Neuronal stem cell (in vitro differentiated cells): ENCODE measurements around the gene PRKAA2.

Experiments used
- DNase-seq: peaks from one replicate; pipeline ENCODE4 v3.0.0-alpha.2; 2013; ENCODE audit warnings: low spot score
- H2AFZ ChIP-seq: one replicate; pipeline ENCODE4 v1.6.1; 2013; ENCODE audit warnings: mild to moderate bottlenecking, low read length, inconsistent platforms
- H2AK5ac ChIP-seq: 2 replicates; pipeline ENCODE4 v1.6.1; 2013; ENCODE audit warnings: low read depth, mild to moderate bottlenecking, inconsistent platforms, low read length, moderate library complexity, mixed read lengths
- H2BK120ac ChIP-seq: 2 replicates; pipeline ENCODE4 v1.6.1; 2013; ENCODE audit warnings: low read depth, mild to moderate bottlenecking, inconsistent platforms, low read length, moderate library complexity, mixed read lengths
- H2BK12ac ChIP-seq: one replicate; pipeline ENCODE4 v1.6.1; 2013; ENCODE audit warnings: low read length, inconsistent platforms
- H2BK15ac ChIP-seq: 2 replicates; pipeline ENCODE4 v1.6.1; 2013; ENCODE audit warnings: mild to moderate bottlenecking, low read length, inconsistent platforms, mixed read lengths
- H2BK5ac ChIP-seq: one replicate; pipeline ENCODE4 v1.6.1; 2013; ENCODE audit warnings: inconsistent platforms, mild to moderate bottlenecking, low read length, moderate library complexity
- H3K14ac ChIP-seq: one replicate; pipeline ENCODE4 v1.6.1; 2013; ENCODE audit warnings: low read length, inconsistent platforms
- H3K18ac ChIP-seq: 2 replicates; pipeline ENCODE4 v1.6.1; 2013; ENCODE audit warnings: low read length, inconsistent platforms
- H3K23ac ChIP-seq: 2 replicates; pipeline ENCODE4 v1.6.1; 2013; ENCODE audit warnings: low read depth, mild to moderate bottlenecking, mixed read lengths, low read length, inconsistent platforms; ENCODE audit not compliant: poor library complexity
- H3K27ac ChIP-seq: replicated peaks from 3 replicates; pipeline ENCODE4 v1.5.1; 2013; ENCODE audit warnings: low read length, inconsistent platforms
- H3K27me3 ChIP-seq, 3 experiments: 2 replicates each; pipeline ENCODE4 v1.6.1; 2013; ENCODE audit warnings: low read length in 3 of 3, mild to moderate bottlenecking in 2 of 3, inconsistent platforms in 1 of 3, low read depth in 1 of 3, mixed read lengths in 1 of 3, moderate library complexity in 1 of 3; ENCODE audit not compliant: control insufficient read depth in 3 of 3, insufficient read depth in 3 of 3
- H3K36me3 ChIP-seq, 2 donors: replicated peaks in 1 of 2; 2 replicates each; pipeline ENCODE4 v1.6.1; 2013; ENCODE audit warnings: low read length in 2 of 2; ENCODE audit not compliant: control insufficient read depth in 2 of 2, insufficient read depth in 2 of 2
- H3K4ac ChIP-seq: 2 replicates; pipeline ENCODE4 v1.6.1; 2013; ENCODE audit warnings: inconsistent platforms, mild to moderate bottlenecking, low read length, moderate library complexity
- H3K4me1 ChIP-seq, 2 donors: 1 replicate in 1 of 2; 2 replicates in 1 of 2; pipeline ENCODE4 v1.6.1; 2013; ENCODE audit warnings: low read length in 2 of 2, low read depth in 1 of 2; ENCODE audit not compliant: control insufficient read depth in 2 of 2, insufficient read depth in 1 of 2
- H3K4me2 ChIP-seq: one replicate; pipeline ENCODE4 v1.6.1; 2013; ENCODE audit warnings: mild to moderate bottlenecking, low read length, inconsistent platforms; ENCODE audit not compliant: insufficient read depth, poor library complexity, severe bottlenecking
- H3K4me3 ChIP-seq, 2 donors: 2 replicates each; pipeline ENCODE4 v1.5.1; 2013; ENCODE audit warnings: low read length in 2 of 2, mild to moderate bottlenecking in 2 of 2, inconsistent platforms in 1 of 2, moderate library complexity in 1 of 2
- H3K79me1 ChIP-seq: one replicate; pipeline ENCODE4 v1.6.1; 2013; ENCODE audit warnings: low read depth, mild to moderate bottlenecking, inconsistent platforms, low read length, moderate library complexity
- H3K9ac ChIP-seq: one replicate; pipeline ENCODE4 v1.6.1; 2013; ENCODE audit warnings: mild to moderate bottlenecking, low read depth, low read length, inconsistent platforms; ENCODE audit not compliant: poor library complexity
- H3K9me3 ChIP-seq, 2 donors: replicated peaks in 1 of 2; 2 replicates each; pipeline versions ENCODE3 to v1.6.1; 2013; ENCODE audit warnings: low read length in 2 of 2, mild to moderate bottlenecking in 2 of 2, inconsistent platforms in 1 of 2, low read depth in 1 of 2, mixed read lengths in 1 of 2, moderate library complexity in 1 of 2; ENCODE audit not compliant: control insufficient read depth in 2 of 2, insufficient read depth in 1 of 2
- H4K8ac ChIP-seq: one replicate; pipeline ENCODE4 v1.6.1; 2013; ENCODE audit warnings: low read depth, mild to moderate bottlenecking, inconsistent platforms, low read length, moderate library complexity
- H4K91ac ChIP-seq: one replicate; pipeline ENCODE4 v1.6.1; 2013; ENCODE audit warnings: low read length, low read depth, mild to moderate bottlenecking, inconsistent platforms; ENCODE audit not compliant: poor library complexity
- WGBS, 2 donors: extraction: QIAGEN DNeasy Blood & Tissue Kit; methylation state at CpG; one replicate each; pipeline ENCODE4 v1.1.7; 2013; ENCODE audit warnings: missing lambda C conversion rate in 2 of 2, mixed read lengths in 1 of 2; ENCODE audit not compliant: insufficient read length in 2 of 2, insufficient replicate concordance in 1 of 2; ENCODE audit errors: extremely low coverage in 2 of 2; 5-methylcytosine and 5-hydroxymethylcytosine counted together

PRKAA2 gene

GRCh38 chr1:56709995-56710394, 64.9 kb downstream of the PRKAA2 start:
- Histone ChIP-seq H3K27ac (no peak overlapping the region), H3K36me3 (peaks cover 2 to 25% of the 10 kb centered on the region in 2 donors), H2AK5ac (no peak overlapping the region), H3K4me3 (no peak overlapping the region), H2AFZ (no peak overlapping the region), H4K91ac (no peak overlapping the region), H3K23ac (no peak overlapping the region), H3K14ac (no peak overlapping the region), H2BK120ac (no peak overlapping the region), H3K27me3 (no peaks in the 10 kb centered on the region), H3K4ac (no peak overlapping the region), H2BK15ac (no peak overlapping the region), H3K4me1 (no peaks in the 10 kb centered on the region), H3K9ac (no peak overlapping the region), H2BK12ac (no peak overlapping the region), H3K4me2 (no peak overlapping the region), H4K8ac (no peak overlapping the region), H3K18ac (no peak overlapping the region), H3K79me1 (no peaks in the 10 kb centered on the region), H3K9me3 (no peaks in the 10 kb centered on the region), H2BK5ac (no peak overlapping the region)
- no CpG with 5 or more reads among the region's 2 CpGs for WGBS, 2 donors
- no peak for DNase-seq

GRCh38 chr1:56710646-56711045, 65.5 kb downstream of the PRKAA2 start:
- H3K14ac ChIP-seq = no peak overlapping the region
- no peak overlapping the region for H4K91ac ChIP-seq
- H3K9me3 ChIP-seq = no peaks in the 10 kb centered on the region
- no peak overlapping the region for H2BK12ac ChIP-seq
- H3K79me1 ChIP-seq = no peaks in the 10 kb centered on the region
- no peak overlapping the region for H4K8ac ChIP-seq
- H2AFZ ChIP-seq = no peak overlapping the region
- H2AK5ac ChIP-seq = no peak overlapping the region
- no peak overlapping the region for H3K27ac ChIP-seq
- no peak overlapping the region for H2BK15ac ChIP-seq
- no peak overlapping the region for H2BK120ac ChIP-seq
- H3K9ac ChIP-seq = no peak overlapping the region
- peaks cover 2 to 25% of the 10 kb centered on the region in 2 donors for H3K36me3 ChIP-seq
- H3K27me3 ChIP-seq = no peaks in the 10 kb centered on the region
- H3K23ac ChIP-seq = no peak overlapping the region
- no peaks in the 10 kb centered on the region for H3K4me1 ChIP-seq
- no peak overlapping the region for H3K18ac ChIP-seq
- no peak overlapping the region for H3K4me3 ChIP-seq
- no peak for DNase-seq
- H3K4ac ChIP-seq = no peak overlapping the region
- H2BK5ac ChIP-seq = no peak overlapping the region
- H3K4me2 ChIP-seq = no peak overlapping the region

GRCh38 chr1:56712150-56712549, 67.0 kb downstream of the PRKAA2 start:
- no peak overlapping the region for H4K91ac ChIP-seq
- no peak overlapping the region for H3K27ac ChIP-seq
- no peak overlapping the region for H2BK12ac ChIP-seq
- no peak overlapping the region for H3K23ac ChIP-seq
- no peak for DNase-seq
- H2BK5ac ChIP-seq = no peak overlapping the region
- no peak overlapping the region for H3K4ac ChIP-seq
- no peak overlapping the region for H3K18ac ChIP-seq
- H3K4me2 ChIP-seq = no peak overlapping the region
- H2AK5ac ChIP-seq = no peak overlapping the region
- no peak overlapping the region for H4K8ac ChIP-seq
- H3K9me3 ChIP-seq = no peaks in the 10 kb centered on the region
- H3K4me1 ChIP-seq = no peaks in the 10 kb centered on the region
- H3K79me1 ChIP-seq = no peaks in the 10 kb centered on the region
- no CpG with 5 or more reads among the region's 1 CpG for WGBS, 2 donors
- H3K27me3 ChIP-seq = no peaks in the 10 kb centered on the region
- H3K9ac ChIP-seq = no peak overlapping the region
- H3K14ac ChIP-seq = no peak overlapping the region
- H2BK120ac ChIP-seq = no peak overlapping the region
- no peak overlapping the region for H2BK15ac ChIP-seq
- H3K4me3 ChIP-seq = no peak overlapping the region
- H2AFZ ChIP-seq = no peak overlapping the region
- peaks cover 0 to 11% of the 10 kb centered on the region in 2 donors for H3K36me3 ChIP-seq

GRCh38 chr1:56713112-56713511, 68.0 kb downstream of the PRKAA2 start:
- peaks cover 0 to 2% of the 10 kb centered on the region in 2 donors for H3K36me3 ChIP-seq
- H4K8ac ChIP-seq = no peak overlapping the region
- H2BK15ac ChIP-seq = no peak overlapping the region
- H2BK12ac ChIP-seq = no peak overlapping the region
- H3K9ac ChIP-seq = no peak overlapping the region
- H3K27me3 ChIP-seq = no peaks in the 10 kb centered on the region
- no peak overlapping the region for H2BK120ac ChIP-seq
- no peak overlapping the region for H3K14ac ChIP-seq
- DNase-seq = no peak
- H3K27ac ChIP-seq = no peak overlapping the region
- H4K91ac ChIP-seq = no peak overlapping the region
- no peak overlapping the region for H3K4me3 ChIP-seq
- no peak overlapping the region for H3K4ac ChIP-seq
- H3K18ac ChIP-seq = no peak overlapping the region
- no peak overlapping the region for H2AK5ac ChIP-seq
- no peak overlapping the region for H2BK5ac ChIP-seq
- H2AFZ ChIP-seq = no peak overlapping the region
- H3K23ac ChIP-seq = no peak overlapping the region
- no CpG with 5 or more reads among the region's 1 CpG for WGBS, 2 donors
- H3K4me2 ChIP-seq = no peak overlapping the region
- no peaks in the 10 kb centered on the region for H3K4me1 ChIP-seq
- no peaks in the 10 kb centered on the region for H3K9me3 ChIP-seq
- H3K79me1 ChIP-seq = no peaks in the 10 kb centered on the region
